HG03175 (cell line): ENCODE data around the gene RXRA.

ENCODE experiments used
- ATAC-seq: cut with Tn5 transposase; IDR thresholded peaks from one replicate; pipeline ENCODE4 v1.9.1; 2021; ENCODE audit warnings: mild to moderate bottlenecking, moderate library complexity; ENCODE audit not compliant: unreplicated experiment

Gene RXRA

DNA sequence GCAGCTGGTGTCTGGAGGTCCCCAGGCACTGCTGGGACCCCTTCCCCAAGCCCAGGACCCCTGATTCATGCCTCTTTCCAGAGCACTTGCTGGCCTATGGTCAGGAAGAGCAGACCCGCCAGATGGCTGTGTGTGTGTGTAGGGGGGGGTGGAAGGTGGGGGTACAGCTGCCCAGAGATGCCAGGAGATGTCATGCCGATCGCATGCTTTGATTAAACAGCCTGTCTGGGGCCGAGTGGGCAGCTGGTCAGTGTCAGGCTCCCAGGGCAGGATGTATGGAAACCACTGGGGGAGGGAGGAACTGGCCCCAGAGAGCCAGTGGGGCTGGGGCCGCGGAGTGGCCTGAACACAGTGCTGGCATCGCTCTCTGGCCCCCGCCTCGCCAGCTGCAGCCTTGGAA, 23.7 kb downstream of the RXRA start:
- ATAC-seq: no peak

- ATAC-seq: no peak
These were observed 24.2 kb downstream of the RXRA start for GRCh38 chr9:134350416-134350994.

DNA sequence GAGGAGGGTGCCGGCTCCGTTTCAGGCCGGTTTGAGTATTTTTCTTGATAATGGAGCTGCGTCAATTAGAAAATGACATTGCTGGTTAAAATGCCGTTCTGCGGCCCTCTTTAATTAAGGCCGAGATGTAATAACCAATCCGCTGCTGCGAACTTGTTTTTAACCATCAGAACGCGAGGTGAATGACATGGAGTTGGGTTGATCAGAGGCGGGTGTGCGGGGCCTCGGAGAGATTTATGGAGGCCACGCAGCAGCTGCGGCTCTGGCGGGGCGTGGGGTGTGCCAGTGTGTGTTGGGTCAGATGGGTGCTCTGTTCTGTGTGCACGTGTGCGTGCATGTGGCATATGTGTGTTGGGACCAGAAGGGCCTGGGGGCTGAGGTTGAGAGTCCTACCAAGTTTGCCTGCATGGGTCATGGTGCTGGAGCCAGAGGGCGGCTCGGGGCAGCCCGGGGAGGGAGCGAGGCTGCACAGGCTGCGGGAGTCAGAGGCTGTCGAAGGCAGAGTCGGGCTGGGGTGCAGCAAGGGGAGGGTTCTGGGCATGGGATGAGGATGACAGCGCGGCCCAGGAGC, 25.4 kb downstream of the RXRA start:
- ATAC-seq: no peak

DNA sequence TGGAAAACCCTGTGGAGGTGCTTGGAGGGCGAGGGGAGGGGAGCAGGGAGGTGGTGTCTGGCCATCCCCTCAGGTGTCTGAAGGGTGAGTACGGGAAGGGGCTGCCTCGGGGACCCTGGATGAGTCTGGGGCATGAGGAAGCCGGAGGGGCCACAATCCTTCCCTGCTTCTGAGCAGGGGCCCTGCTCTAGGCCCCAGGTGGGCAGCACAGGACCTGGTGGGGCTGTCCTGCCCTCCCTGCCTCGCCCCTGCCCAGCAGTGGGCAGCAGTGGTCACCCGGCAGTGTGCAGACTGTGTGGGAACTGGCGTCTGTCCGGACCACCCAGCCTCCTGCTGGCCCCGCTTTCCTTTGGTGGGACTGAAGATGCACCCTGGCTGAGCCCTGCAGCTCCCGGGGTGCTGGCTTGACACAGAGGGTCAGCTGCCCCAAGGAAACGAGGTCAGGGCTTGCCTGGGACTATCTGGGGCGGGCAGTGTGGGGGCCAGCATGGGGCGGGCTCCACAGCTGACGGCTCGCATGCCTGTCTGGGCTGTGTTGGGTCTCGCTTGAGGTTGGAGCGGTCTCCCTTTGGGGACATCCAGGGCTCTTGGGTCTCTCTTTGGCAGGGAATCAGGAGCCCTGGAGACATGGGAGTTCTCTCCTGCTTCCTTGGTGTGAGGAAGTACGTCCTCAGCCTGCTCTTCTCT, 26.1 kb downstream of the RXRA start:
- no peak for ATAC-seq

- ATAC-seq: no peak
These were observed 27.3 kb downstream of the RXRA start for GRCh38 chr9:134353539-134353938.

DNA sequence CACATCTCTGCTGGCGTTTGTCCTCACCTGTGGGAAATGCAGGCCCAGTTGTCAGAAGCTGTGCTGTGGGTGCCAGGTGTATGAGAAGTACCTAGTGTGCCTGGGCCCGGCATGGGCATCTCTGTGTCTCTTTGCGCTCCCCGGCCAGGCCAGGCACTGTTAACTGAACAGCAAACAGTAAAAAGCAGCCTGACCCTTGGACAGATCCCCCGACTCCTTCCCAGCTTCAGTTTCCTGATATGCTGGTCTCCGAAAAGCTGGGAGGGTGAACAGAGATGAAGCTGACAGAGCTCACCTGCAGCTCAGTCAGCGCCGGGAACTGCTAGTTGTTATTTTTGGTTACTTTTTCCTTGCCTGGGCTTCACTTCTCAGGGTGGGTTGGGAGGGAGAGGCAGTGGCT, 28.9 kb downstream of the RXRA start:
- ATAC-seq: no peak

- ATAC-seq: no peak
These were observed 29.5 kb downstream of the RXRA start for GRCh38 chr9:134355561-134356279.

DNA sequence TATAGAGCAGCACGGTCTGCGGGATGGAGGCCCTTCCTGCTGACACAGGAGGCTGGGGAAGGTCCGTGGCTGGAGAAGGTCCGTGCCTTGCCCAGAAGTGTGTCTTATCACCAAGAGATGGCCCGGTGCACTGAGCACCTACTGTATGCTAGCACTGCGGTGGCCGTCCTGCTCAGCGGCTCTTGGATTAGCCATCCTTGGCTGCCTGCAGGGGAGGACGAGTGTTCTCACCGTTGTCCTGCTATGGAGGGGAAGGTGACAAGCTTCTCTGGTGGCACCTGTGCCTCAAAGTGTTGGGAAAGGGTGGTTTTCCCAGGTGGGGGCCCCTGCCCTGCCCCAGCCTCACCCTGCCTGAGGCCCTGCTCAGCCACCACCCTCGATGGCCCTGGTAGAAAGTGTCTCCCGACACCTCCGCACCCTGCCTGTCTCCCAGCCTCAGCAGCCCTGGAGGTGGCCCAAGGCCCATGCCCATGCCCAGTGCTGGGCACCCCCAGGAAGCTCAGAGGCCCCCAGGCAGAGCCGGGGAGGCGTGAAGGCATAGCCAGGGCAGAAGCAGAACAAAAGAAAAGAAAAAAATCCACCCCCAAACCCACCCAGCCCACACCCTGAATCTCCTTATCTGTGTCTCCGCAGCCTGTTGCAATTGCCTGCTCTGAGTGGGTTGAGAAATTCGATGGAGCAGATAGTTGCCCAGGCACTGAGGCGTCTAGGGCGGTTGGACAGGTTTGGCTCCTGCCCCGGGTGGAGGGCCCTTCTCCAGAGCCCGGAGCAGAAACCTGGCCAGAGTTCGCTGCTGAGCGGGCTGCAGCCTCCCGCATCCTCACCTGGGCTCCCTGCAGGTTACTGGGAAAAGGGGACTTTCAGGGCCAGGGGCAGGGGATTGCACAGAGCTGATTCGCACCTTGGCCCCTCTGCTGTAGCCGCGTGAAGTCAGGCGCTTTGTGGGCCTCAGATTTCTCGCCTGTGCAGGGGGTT, 30.5 kb downstream of the RXRA start:
- no peak for ATAC-seq

GRCh38 chr9:134357631-134358025, 31.4 kb downstream of the RXRA start:
- ATAC-seq: no peak

GRCh38 chr9:134358026-134358661, 31.9 kb downstream of the RXRA start:
- no peak for ATAC-seq

DNA sequence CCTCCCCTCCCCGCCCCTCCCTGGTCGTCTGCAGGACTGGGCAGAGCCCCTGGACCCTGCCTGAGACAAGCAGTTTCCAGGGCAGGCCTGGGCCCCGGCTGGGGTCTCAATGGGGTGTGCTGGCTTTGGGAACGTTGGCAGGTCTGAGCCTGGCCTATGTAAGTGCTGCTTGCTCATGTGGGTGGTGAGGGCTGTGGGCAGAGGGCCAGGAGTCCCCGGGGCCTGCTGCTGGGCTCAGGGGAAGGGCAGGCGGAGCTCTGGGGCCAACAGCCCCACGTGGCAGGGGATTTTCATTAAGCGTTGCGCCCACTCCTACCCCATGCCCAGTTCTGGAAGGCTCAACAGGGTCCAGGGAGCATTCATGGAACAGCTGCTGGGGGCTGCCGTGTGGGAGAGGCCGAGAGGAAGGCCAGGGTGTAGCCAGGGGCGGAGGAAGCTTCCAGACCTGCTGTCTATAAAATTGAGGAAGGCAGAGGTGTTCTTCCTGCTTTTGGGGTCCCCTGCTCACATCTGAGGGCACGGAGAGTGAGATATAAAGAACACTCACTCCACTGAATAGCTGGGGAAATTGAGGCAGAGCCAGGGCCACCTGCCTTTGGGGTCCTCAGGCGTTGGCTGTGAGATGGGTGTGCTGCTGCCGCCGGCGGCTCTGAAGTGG, 32.5 kb downstream of the RXRA start:
- ATAC-seq: no peak

- ATAC-seq: no peak
These were observed 33.4 kb downstream of the RXRA start for GRCh38 chr9:134359493-134360179.

- ATAC-seq: no peak
These were observed 34.0 kb downstream of the RXRA start for GRCh38 chr9:134360180-134360759.

- no peak for ATAC-seq
These were observed 34.6 kb downstream of the RXRA start for GRCh38 chr9:134360897-134361296.

DNA sequence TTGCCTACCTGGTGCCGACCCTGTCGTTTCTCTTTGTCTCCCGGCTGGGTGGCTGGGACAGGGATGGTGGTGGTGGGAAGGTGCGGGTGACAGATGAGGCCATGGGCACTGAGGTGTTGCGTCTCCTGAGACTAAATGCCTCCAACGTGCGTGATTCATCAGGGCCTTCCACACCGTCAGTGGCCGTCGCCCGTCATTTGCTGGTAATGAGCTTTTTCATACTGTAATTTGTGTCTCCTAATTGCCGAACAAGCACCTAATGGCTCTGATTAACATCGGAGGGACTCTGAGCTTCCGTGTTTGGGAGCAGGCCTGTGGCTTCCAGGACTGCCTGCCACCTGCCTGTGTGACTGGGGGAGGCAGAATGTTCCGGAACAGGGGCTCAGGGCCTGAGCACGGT, 35.2 kb downstream of the RXRA start:
- ATAC-seq: no peak

DNA sequence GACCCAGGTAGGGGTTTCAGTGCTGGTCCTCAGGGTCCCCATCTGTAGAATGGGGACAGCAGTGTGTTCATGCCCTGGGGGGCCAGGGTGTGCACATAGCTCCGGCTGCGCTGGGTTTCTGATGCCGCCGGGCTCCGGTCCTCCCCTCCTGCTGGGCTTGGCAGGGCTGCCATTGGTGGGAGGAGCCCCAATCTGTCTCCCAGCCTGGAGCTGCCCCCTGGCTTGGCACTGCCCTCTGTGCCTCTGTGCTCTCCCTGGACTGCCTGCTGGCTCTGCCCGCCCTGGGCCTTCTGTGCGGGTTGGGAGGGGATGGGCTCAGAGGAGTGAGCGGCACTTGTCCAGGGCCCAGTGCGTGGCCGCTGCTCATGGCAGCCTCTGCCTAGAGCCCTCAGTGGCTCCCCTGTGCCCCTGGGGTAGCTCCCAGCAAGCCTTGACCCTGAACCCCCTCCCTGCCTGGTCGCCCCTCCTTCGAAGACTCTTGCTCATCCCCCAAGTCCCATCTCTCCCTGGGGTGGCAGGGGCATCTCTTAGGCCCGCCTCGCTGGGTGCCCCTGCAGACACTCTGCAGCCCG, 35.7 kb downstream of the RXRA start:
- ATAC-seq: no peak

DNA sequence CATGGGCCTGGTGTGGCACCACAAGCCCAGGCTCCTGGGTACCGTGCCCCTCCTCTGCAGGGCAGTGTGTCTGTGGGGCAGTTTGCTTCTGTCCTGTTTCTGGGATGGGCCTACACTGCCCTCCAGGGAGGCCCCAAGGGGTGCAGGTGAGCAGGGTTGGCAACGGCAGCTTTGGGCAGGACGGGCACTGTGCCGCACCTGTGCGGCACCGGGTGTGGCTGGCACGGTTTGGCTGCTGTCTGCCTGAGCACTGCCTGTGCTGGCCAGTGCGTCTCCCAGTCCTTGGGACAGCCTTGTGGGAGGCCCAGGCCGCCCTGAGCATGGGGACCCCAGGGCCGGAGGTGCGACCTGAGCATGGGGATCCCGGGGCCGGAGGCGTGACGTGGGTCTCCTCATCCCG, 37.2 kb downstream of the RXRA start:
- ATAC-seq: no peak

DNA sequence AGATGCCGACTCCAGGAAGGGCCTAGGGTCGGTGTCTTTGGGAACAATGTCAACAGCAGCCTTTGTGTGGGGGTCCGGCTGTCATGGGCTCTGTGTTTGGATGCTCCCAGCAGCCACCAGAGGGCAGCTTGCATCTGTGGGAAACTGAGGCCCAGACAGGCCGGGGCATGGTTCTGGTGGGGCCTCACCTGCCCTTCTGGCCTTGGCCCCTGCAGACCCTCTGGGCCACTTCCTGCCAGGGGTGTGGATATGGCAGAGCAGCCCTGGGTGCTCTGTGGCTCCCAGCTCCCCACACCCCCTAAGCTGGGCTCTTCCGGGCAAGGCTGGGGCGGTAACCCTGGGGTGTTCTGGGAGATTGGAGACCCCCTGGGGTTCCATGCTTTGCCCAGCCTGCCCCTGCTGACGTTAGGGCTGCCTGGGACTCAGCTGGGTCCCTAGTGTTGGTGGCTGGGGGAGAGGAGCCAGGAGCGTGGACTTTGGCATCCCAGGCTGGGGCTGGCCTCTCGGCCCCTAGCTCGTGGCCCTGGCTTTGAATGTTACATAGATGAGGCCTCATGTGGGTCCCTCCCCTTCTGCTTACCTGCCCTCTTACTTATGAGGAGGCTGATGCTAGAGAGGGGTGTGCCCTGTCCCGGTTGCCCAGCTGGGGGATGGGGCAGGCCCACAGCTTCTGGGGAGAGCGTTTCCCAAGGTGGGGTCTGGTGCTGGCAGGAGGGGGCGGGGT, 38.3 kb downstream of the RXRA start:
- no peak for ATAC-seq
